ENCODE data around the gene TRMT2A.

TRMT2A gene

DNA sequence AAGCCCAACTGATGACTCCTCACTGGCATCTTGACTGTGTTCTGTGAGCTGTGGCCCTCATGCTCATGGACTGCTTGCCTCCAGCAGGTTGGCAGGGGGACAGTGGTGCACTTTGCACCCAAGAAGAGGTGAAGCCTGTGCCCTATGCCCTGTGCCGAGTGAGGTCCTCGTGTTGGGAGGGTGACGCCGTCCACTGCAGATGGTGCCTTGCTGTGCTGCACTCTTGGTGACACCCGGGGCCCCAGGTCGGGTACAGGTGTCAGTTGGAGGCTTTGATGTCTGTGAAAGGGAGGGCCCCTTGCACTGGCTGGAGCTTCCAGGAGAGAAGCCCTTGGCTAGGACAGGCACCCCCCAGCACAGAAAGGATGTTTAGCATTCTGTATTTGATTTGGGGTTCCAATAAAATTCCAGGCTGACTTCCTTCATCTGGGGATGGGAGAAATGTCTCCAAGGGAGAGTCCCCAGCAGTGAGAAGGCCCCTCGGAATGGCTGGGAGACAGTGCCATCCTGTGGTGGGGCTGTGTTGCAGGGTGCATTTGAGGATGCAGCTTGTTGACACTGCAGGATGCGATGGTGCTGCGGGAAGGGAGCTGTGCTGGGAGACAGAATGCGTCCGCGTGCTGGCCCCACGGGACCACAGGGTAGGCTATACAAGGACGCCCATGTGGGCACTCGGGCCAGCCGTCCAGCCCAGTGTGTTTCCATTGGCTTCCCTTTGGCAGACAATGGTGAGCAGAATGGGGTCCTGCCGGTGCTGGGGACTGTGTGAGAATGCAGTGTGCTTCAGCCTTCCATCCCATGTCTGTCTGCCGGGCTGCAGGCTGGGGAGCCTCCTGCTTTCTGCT lies 12.1 kb upstream of the TRMT2A start (continued):
- TF ChIP-seq ZNF398 (tag by site-specific recombination; IDR thresholded peaks at IDR 0.05) (no peak), MZF1 (tag by site-specific recombination; IDR thresholded peaks at IDR 0.05; ENCODE audit: borderline replicate concordance) (no peak; the same call in none of the 2 replicates), ZNF521 (tag by site-specific recombination; IDR thresholded peaks at IDR 0.05) (no peak), ZNF169 (tag by site-specific recombination; IDR thresholded peaks at IDR 0.05) (no peak), ZBTB6 (tag by site-specific recombination; IDR thresholded peaks at IDR 0.05) (no peak), YY1 (tag by site-specific recombination; IDR thresholded peaks at IDR 0.05) (no peak), ZNF155 (tag by site-specific recombination; IDR thresholded peaks at IDR 0.05) (no peak), ZNF114 (tag by site-specific recombination; IDR thresholded peaks at IDR 0.05) (no peak), ZNF629 (tag by site-specific recombination; IDR thresholded peaks at IDR 0.05) (no peak), ZBTB7A (tag by site-specific recombination; IDR thresholded peaks at IDR 0.05; ENCODE audit: low read depth) (no peak), ZNF350 (tag by site-specific recombination; IDR thresholded peaks at IDR 0.05) (no peak), ZNF658 (tag by site-specific recombination; IDR thresholded peaks at IDR 0.05) (no peak), SCRT1 (tag by site-specific recombination; IDR thresholded peaks at IDR 0.05; ENCODE audit: borderline replicate concordance) (0 out of 2 replicates have a peak, but pooled peaks have one; percentile 21), SP2 (tag by site-specific recombination; IDR thresholded peaks at IDR 0.05) (no peak), MEIS1 (CRISPR knock-in tag; IDR thresholded peaks at IDR 0.05; ENCODE audit: borderline replicate concordance) (no peak), ZNF24 (tag by site-specific recombination; IDR thresholded peaks at IDR 0.05) (no peak), ZIC2 (tag by site-specific recombination; IDR thresholded peaks at IDR 0.05) (peak; percentile 48; the same call in 1 of the 2 replicates), ZNF423 (tag by site-specific recombination; IDR thresholded peaks at IDR 0.05) (no peak), ZEB2 (tag by site-specific recombination; IDR thresholded peaks at IDR 0.05) (no peak; the same call in 1 of the 2 replicates), ZFP37 (tag by site-specific recombination; IDR thresholded peaks at IDR 0.05) (no peak), ZNF747 (tag by site-specific recombination; IDR thresholded peaks at IDR 0.05) (no peak), ZNF660 (tag by site-specific recombination; IDR thresholded peaks at IDR 0.05) (peak; percentile 41; the same call in 1 of the 2 replicates), ZFHX2 (tag by site-specific recombination; conservative IDR thresholded peaks at IDR 0.05) (no peak)
- TF ChIP-seq, protein P1, sequence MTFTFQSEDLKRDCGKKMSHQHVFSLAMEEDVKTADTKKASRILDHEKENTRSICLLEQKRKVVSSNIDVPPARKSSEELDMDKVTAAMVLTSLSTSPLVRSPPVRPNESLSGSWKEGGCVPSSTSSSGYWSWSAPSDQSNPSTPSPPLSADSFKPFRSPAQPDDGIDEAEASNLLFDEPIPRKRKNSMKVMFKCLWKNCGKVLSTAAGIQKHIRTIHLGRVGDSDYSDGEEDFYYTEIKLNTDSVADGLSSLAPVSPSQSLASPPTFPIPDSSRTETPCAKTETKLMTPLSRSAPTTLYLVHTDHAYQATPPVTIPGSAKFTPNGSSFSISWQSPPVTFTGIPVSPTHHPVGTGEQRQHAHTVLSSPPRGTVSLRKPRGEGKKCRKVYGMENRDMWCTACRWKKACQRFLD (tag by site-specific recombination; IDR thresholded peaks at IDR 0.05) = no peak
- TF ChIP-seq, protein P2, sequence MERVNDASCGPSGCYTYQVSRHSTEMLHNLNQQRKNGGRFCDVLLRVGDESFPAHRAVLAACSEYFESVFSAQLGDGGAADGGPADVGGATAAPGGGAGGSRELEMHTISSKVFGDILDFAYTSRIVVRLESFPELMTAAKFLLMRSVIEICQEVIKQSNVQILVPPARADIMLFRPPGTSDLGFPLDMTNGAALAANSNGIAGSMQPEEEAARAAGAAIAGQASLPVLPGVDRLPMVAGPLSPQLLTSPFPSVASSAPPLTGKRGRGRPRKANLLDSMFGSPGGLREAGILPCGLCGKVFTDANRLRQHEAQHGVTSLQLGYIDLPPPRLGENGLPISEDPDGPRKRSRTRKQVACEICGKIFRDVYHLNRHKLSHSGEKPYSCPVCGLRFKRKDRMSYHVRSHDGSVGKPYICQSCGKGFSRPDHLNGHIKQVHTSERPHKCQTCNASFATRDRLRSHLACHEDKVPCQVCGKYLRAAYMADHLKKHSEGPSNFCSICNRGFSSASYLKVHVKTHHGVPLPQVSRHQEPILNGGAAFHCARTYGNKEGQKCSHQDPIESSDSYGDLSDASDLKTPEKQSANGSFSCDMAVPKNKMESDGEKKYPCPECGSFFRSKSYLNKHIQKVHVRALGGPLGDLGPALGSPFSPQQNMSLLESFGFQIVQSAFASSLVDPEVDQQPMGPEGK (tag by site-specific recombination; IDR thresholded peaks at IDR 0.05) = peak; percentile 73
- TF ChIP-seq, protein P3, sequence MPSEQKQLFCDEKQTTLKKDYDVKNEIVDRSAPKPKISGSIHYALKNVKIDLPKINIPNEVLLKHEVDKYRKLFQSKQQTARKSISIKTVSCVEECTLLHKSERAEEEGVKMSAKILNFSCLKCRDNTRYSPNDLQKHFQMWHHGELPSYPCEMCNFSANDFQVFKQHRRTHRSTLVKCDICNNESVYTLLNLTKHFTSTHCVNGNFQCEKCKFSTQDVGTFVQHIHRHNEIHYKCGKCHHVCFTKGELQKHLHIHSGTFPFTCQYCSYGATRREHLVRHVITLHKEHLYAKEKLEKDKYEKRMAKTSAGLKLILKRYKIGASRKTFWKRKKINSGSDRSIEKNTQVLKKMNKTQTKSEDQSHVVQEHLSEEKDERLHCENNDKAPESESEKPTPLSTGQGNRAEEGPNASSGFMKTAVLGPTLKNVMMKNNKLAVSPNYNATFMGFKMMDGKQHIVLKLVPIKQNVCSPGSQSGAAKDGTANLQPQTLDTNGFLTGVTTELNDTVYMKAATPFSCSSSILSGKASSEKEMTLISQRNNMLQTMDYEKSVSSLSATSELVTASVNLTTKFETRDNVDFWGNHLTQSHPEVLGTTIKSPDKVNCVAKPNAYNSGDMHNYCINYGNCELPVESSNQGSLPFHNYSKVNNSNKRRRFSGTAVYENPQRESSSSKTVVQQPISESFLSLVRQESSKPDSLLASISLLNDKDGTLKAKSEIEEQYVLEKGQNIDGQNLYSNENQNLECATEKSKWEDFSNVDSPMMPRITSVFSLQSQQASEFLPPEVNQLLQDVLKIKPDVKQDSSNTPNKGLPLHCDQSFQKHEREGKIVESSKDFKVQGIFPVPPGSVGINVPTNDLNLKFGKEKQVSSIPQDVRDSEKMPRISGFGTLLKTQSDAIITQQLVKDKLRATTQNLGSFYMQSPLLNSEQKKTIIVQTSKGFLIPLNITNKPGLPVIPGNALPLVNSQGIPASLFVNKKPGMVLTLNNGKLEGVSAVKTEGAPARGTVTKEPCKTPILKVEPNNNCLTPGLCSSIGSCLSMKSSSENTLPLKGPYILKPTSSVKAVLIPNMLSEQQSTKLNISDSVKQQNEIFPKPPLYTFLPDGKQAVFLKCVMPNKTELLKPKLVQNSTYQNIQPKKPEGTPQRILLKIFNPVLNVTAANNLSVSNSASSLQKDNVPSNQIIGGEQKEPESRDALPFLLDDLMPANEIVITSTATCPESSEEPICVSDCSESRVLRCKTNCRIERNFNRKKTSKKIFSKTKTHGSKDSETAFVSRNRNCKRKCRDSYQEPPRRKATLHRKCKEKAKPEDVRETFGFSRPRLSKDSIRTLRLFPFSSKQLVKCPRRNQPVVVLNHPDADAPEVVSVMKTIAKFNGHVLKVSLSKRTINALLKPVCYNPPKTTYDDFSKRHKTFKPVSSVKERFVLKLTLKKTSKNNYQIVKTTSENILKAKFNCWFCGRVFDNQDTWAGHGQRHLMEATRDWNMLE (tag by site-specific recombination; conservative IDR thresholded peaks at IDR 0.05; ENCODE audit: low read depth) = no peak
- TF ChIP-seq, protein P4, sequence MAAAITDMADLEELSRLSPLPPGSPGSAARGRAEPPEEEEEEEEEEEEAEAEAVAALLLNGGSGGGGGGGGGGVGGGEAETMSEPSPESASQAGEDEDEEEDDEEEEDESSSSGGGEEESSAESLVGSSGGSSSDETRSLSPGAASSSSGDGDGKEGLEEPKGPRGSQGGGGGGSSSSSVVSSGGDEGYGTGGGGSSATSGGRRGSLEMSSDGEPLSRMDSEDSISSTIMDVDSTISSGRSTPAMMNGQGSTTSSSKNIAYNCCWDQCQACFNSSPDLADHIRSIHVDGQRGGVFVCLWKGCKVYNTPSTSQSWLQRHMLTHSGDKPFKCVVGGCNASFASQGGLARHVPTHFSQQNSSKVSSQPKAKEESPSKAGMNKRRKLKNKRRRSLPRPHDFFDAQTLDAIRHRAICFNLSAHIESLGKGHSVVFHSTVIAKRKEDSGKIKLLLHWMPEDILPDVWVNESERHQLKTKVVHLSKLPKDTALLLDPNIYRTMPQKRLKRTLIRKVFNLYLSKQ (tag by site-specific recombination; IDR thresholded peaks at IDR 0.05; ENCODE audit: borderline replicate concordance) = no peak

Measured in HEK293 (cell line).